Kidney (tissue), 14 donors: ENCODE measurements around the gene METTL15. TPM values are rescaled to one million over a fixed set of nuclear protein-coding genes. Genes with fewer than 3 reads are reported as not detected.
A peak's percentile ranks its signal among the peaks of the same experiment; 100 is the strongest.

ENCODE experiments used
- DNase-seq, 5 donors: peaks; one replicate each; pipeline ENCODE4 v3.0.0-alpha.2; 2013 to 2020
- FAIRE-seq: peaks from 2 replicates; lab custom pipeline; 2012; peaks lifted over from hg19 to GRCh38; lab: Jason Lieb, UNC
- H3K27ac ChIP-seq, 2 donors: one replicate each; pipeline ENCODE4 v1.7.0; 2013; ENCODE audit warnings: low read depth in 2 of 2, low read length in 2 of 2, inconsistent platforms in 1 of 2
- H3K27me3 ChIP-seq: one replicate; pipeline ENCODE4 v1.7.1; 2013; ENCODE audit warnings: low read length, inconsistent platforms; ENCODE audit not compliant: control insufficient read depth, insufficient read depth
- H3K36me3 ChIP-seq, 3 donors: one replicate each; pipeline versions ENCODE4 v1.7.0 to v1.7.1; 2013; ENCODE audit warnings: low read length in 3 of 3, control low read depth in 1 of 3, inconsistent platforms in 1 of 3; ENCODE audit not compliant: insufficient read depth in 3 of 3, control insufficient read depth in 2 of 3
- H3K4me1 ChIP-seq, 3 donors: one replicate each; pipeline versions ENCODE4 v1.7.0 to v1.7.1; 2013; ENCODE audit warnings: low read length in 3 of 3, inconsistent platforms in 1 of 3, low read depth in 1 of 3; ENCODE audit not compliant: control insufficient read depth in 2 of 3, insufficient read depth in 2 of 3
- H3K4me3 ChIP-seq, 3 donors: one replicate each; pipeline versions ENCODE4 v1.7.0 to v1.8.1; 2013; ENCODE audit warnings: low read length in 3 of 3, control low read depth in 1 of 3, inconsistent platforms in 1 of 3
- H3K9ac ChIP-seq, 3 donors: one replicate each; pipeline versions ENCODE4 v1.7.0 to v1.7.1; 2013; ENCODE audit warnings: low read length in 3 of 3, control low read depth in 1 of 3, inconsistent platforms in 1 of 3
- H3K9me3 ChIP-seq, 3 donors: one replicate each; pipeline versions ENCODE4 v1.7.0 to v1.7.1; 2013; ENCODE audit warnings: low read length in 3 of 3, control low read depth in 1 of 3, inconsistent platforms in 1 of 3; ENCODE audit not compliant: control insufficient read depth in 2 of 3, insufficient read depth in 1 of 3
- intact Hi-C: fragments of 100-400 bp; cut with DNase I; formaldehyde crosslinking; loops from one replicate; pipeline ENCODE4 v1.11.1; 2022
- polyA plus RNA-seq: library from polyadenylated mRNA; stranded (reverse); fragments of 350-450 nt; fragmentation: Illumina TruSeq; extraction: RNeasy Lipid Tissue Mini Kit (QIAGEN cat#74804); gene quantifications from one replicate; pipeline ENCODE4 v1.2.3, GENCODE V29; 2014; ENCODE audit warnings: low read depth, low replicate concordance; ENCODE audit not compliant: insufficient read depth
- total RNA-seq: library from RNA; stranded (reverse); fragmentation: NEBNext Ultra II Directional; extraction: Animal tissue kit (Norgen Biotek cat#: 25700); gene quantifications from one replicate; pipeline ENCODE4 v1.2.1, GENCODE V29; 2021
- TF ChIP-seq, protein P1 (sequence below): IDR thresholded peaks from 3 replicates; pipeline ENCODE4 v1.5.1; 2012; ENCODE audit warnings: mild to moderate bottlenecking, moderate library complexity, borderline replicate concordance; ENCODE audit not compliant: insufficient read depth; ENCODE audit errors: extremely low read depth
- donor health status: control.
- donor health status: control.
- donor health status: control.
- donor health status: control.
- donor health status: control.
- donor health status: DM: yes; HTN: yes; CAD: no.
- donor health status: Normal renal cell carcinoma (clear cell type).

Gene METTL15
- total and polyA plus RNA-seq, 2 donors from 2014 or later, result 6.4 to 14.7 TPM

DNA sequence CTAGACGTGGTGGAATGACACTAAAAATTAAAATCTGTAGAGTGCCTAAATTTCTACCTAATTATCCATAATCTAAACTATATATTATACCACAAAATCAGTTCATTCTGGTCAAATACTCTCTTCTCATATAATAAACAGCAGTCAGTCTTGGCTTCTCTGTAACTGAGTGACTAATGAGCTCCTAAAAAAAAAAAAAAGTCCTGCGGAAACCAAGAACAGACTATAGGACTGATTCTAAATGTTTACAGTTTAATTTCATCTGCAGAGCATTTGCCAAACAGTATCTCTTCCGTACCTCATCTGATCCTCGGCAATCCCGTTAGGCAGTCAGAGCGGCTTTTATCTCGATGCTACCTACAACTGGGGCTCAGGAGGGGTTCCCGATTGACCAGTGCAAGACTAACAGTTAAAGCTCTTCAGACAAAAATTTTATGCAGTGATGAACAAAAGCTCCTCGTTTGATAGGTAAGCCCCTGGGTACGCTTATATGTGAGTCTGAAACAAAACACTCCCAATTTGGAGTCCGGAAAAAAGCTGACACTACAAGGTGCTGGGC lies 918 bp upstream of the METTL15 start:
- intact Hi-C loops, result no loop called here
- TF ChIP-seq, protein P1, sequence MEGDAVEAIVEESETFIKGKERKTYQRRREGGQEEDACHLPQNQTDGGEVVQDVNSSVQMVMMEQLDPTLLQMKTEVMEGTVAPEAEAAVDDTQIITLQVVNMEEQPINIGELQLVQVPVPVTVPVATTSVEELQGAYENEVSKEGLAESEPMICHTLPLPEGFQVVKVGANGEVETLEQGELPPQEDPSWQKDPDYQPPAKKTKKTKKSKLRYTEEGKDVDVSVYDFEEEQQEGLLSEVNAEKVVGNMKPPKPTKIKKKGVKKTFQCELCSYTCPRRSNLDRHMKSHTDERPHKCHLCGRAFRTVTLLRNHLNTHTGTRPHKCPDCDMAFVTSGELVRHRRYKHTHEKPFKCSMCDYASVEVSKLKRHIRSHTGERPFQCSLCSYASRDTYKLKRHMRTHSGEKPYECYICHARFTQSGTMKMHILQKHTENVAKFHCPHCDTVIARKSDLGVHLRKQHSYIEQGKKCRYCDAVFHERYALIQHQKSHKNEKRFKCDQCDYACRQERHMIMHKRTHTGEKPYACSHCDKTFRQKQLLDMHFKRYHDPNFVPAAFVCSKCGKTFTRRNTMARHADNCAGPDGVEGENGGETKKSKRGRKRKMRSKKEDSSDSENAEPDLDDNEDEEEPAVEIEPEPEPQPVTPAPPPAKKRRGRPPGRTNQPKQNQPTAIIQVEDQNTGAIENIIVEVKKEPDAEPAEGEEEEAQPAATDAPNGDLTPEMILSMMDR, result no peak
- peak overlapping the region; percentile 70 to 89 (median 86) for H3K9ac ChIP-seq
- peak in 2 of 5 donors; percentile 35 to 51 for DNase-seq
- FAIRE-seq, result no peak
- H3K9me3 ChIP-seq, result no peaks in the 10 kb centered on the region
- H3K27me3 ChIP-seq, result no peaks in the 10 kb centered on the region
- no peaks in the 10 kb centered on the region for H3K36me3 ChIP-seq
- H3K4me3 ChIP-seq, result peak overlapping the region; percentile 82 to 96 (median 95)
- peaks cover 0 to 14% (median 5%) of the 10 kb centered on the region in 3 donors for H3K4me1 ChIP-seq
- H3K27ac ChIP-seq, result peak overlapping the region; percentile 40 to 82

DNA sequence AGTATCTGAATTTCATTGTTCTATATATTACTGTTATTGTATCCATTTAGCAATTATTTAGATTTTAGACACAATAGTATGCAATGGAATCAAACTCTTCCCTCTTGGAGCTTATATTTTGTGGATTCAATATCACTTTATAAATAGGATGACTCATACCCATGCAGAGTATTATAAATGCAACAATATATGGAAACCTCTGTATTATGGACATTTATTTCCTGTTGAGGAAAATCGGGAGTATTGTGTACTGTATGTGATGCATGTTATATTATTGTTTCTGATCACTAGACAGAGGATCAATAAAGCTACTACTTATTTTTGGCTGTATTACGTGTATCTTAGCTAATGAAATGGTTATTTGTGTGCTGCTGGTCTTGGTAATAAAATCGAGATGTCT lies 770 bp downstream of the METTL15 start:
- FAIRE-seq, result no peak
- Histone ChIP-seq H3K4me3 (peak overlapping the region in 2 of 3 donors; percentile 91 to 95), H3K27me3 (no peaks in the 10 kb centered on the region), H3K9me3 (no peaks in the 10 kb centered on the region), H3K9ac (peak overlapping the region in 2 of 3 donors; percentile 4 to 65), H3K27ac (no peak overlapping the region), H3K4me1 (peaks cover 0 to 14% (median 5%) of the 10 kb centered on the region in 3 donors), H3K36me3 (no peaks in the 10 kb centered on the region)
- peak in 1 of 5 donors; percentile 16 for DNase-seq
- TF ChIP-seq, protein P1, result no peak
- intact Hi-C loops, result no loop called here

DNA sequence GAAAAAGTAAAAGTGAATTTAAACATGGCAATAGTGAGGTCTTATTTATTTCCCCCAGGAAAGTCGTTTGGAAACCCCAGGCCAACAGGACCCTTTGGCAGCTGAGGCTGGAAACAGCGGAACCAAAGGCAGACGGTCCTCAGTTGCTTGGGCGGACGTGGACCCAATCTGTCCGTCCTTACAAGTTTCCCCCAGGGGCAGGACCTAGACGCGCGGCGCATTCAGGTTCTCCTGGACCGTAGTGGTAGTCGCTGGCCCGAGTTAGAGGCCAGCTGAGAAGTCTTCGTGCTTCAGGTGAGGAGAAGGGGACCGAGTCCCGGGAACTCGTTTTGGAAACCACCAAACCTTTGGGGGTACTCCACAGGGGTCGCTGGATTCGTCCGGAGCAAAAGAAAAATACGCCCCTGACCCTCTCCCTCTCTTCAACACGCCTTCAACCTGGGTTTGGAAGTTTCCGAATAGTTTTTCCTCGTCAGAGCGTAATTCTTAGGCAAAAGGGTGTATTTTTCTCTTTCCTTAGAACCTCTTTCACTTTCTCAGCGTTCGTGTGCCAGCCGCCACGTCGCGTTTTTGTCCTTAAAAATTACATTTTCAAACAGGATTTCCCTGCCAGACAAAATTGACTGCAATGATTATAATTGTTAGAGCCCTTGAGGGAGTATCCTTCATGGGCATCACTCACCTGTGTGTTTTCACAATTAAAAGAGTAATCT lies 2.1 kb downstream of the METTL15 start:
- TF ChIP-seq, protein P1, result no peak
- no peaks in the 10 kb centered on the region for H3K36me3 ChIP-seq
- H3K27ac ChIP-seq, result peak overlapping the region; percentile 20 to 75
- H3K4me1 ChIP-seq, result peaks cover 0 to 14% (median 5%) of the 10 kb centered on the region in 3 donors
- peak overlapping the region; percentile 69 to 79 (median 79) for H3K4me3 ChIP-seq
- no peaks in the 10 kb centered on the region for H3K27me3 ChIP-seq
- FAIRE-seq (no peak), DNase-seq (peak; percentile 62 to 88 (median 82))
- H3K9ac ChIP-seq, result peak overlapping the region; percentile 27 to 90 (median 47)
- H3K9me3 ChIP-seq, result no peaks in the 10 kb centered on the region
- intact Hi-C loops, result no loop called here
